Stimulated activated memory B cell treated with anti-CD40 and anti-IgM and Interleukin-4, amounts not matched to agents 10 μg/mL and 1 μg/mL and 100 μg/mL, for 72 hours (primary cell): Measurements from ENCODE around the gene RAD9A.

Source experiments
- ATAC-seq: fragments of 150-1000 bp; cut with Tn5 transposase; 2 replicates; pipeline ENCODE4 v1.10.0; 2021
- H3K27ac Mint-ChIP-seq: one replicate; pipeline ENCODE4 v1.8.0; 2022; ENCODE audit warnings: mild to moderate bottlenecking, mixed read lengths
- H3K27me3 Mint-ChIP-seq: one replicate; pipeline ENCODE4 v1.8.0; 2022; ENCODE audit warnings: mixed read lengths
- H3K36me3 Mint-ChIP-seq: one replicate; pipeline ENCODE4 v1.8.0; 2022; ENCODE audit warnings: mixed read lengths
- H3K4me1 Mint-ChIP-seq: one replicate; pipeline ENCODE4 v1.8.0; 2022; ENCODE audit warnings: mixed read lengths
- H3K4me3 Mint-ChIP-seq: one replicate; pipeline ENCODE4 v1.8.0; 2022; ENCODE audit warnings: mild to moderate bottlenecking, moderate library complexity, mixed read lengths
- H3K9me3 Mint-ChIP-seq: one replicate; pipeline ENCODE4 v1.8.0; 2022; ENCODE audit warnings: mixed read lengths

Gene RAD9A

DNA sequence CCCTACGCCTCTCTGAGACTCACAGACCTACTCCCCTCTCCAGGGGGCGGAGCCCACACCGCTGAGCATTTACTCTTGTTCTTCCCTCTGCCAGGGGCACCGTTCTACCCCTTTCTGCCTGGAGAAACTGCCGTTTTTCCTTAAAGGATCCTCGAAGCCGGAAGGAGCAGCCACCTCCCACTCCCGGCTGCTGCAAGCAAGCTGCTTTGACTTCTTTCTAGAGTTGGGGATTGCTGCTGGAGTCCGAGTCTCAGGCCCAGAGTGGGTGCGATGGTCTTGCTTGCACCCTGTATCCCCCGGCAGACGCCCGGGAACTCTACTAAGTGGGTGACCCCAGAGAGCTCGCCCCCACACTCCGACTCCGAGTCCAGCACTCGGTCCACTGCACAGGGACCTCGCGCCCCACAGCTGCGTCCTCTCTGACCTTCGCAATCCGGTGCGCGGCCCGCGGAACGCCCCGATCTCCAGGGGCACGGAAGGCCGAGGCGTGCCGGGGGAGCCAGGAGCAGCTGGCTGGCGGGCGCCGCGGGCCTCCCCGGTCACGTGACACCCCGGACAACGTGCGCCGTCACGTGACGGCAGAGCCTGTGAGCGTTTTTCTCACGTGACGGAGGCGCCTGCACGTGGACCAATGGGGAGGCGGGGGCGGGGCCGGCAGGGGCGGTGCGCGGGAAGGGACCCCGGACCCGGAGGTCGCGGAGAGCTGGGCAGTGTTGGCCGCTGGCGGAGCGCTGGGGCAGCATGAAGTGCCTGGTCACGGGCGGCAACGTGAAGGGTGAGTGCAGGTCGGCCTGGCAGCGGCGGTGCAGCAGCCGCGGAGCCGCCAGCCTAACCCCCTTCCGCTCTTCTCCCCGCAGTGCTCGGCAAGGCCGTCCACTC, at the start of gene RAD9A:
Gene RAD9A, plus strand, starts transcription at position 683 of the 879 bp plus-strand sequence. Its CDS starts 59 bp downstream, at position 742.
- peak; percentile 91 for ATAC-seq
- H3K27me3 Mint-ChIP-seq = no peaks in the 10 kb centered on the region

DNA sequence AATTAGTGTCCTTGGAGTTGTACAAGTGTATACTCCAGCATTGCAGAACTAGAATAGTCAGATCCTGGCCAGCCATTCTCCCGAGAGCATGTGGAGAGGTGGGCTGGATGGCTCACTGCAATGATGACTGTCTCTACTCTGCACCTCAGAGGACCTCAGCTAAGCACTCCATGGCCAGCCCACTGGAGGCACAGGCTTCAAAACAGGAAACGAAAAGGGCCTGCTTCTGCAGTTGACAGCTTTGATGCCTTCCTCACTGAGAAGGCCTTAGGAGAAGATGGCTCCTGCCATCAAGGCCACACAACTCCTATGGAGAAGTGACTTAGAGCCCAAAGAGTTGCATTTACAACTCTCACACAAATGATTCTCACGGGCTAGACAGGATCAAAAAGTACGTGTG, 47.5 kb upstream of the RAD9A start:
- H3K9me3 Mint-ChIP-seq = no peaks in the 10 kb centered on the region
- H3K4me1 Mint-ChIP-seq = peaks cover 48% of the 10 kb centered on the region
- peak; percentile 83 for ATAC-seq
- H3K27me3 Mint-ChIP-seq = no peaks in the 10 kb centered on the region
- H3K4me3 Mint-ChIP-seq = no peak overlapping the region
- peak overlapping the region; percentile 83 for H3K27ac Mint-ChIP-seq
- H3K36me3 Mint-ChIP-seq = no peaks in the 10 kb centered on the region

More for the DNA sequence above, at the start of gene RAD9A:
- H3K27ac Mint-ChIP-seq = peak within 1 kb of the TSS; percentile 85
- peaks cover 14% of the 10 kb centered on the region for H3K36me3 Mint-ChIP-seq
- H3K4me1 Mint-ChIP-seq = peaks cover 51% of the 10 kb centered on the region
- H3K9me3 Mint-ChIP-seq = no peaks in the 10 kb centered on the region
- H3K4me3 Mint-ChIP-seq = peak within 1 kb of the TSS; percentile 92

DNA sequence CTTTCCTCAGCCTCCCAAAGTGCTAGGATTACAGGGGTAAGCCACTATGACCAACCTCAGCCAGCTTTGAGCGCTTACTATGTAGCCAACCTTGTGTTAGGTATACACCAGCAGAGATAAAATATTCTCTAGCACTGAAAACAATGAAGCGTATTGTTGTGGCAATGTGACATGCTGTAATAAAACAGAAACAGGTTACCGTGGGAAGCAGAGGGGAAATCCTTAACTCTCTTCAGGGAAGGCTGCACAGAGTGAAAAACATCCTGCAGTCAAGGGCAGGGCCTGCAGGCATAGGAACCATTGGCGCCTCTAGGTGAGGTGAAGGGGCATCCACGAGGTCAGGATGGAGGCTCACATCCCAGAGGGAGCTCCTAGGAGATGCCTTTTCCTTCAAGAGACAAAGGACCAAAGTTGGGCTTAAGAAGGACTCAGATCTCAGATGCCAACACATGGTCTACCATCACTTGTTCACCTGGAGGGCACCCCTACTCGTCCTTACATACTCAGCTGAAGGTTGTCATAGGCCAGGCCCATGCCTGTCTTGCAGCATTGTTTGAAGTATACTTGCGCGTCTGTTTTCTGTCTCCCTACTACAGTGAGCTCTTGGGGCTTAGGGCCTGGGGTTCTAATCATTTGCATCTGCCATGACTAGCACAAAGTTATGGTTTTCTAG, 46.4 kb upstream of the RAD9A start:
- peaks cover 59% of the 10 kb centered on the region for H3K4me1 Mint-ChIP-seq
- peak; percentile 62 for ATAC-seq
- peak overlapping the region; percentile 83 for H3K27ac Mint-ChIP-seq
- H3K9me3 Mint-ChIP-seq = no peaks in the 10 kb centered on the region
- no peak overlapping the region for H3K4me3 Mint-ChIP-seq
- no peaks in the 10 kb centered on the region for H3K36me3 Mint-ChIP-seq
- H3K27me3 Mint-ChIP-seq = no peaks in the 10 kb centered on the region

DNA sequence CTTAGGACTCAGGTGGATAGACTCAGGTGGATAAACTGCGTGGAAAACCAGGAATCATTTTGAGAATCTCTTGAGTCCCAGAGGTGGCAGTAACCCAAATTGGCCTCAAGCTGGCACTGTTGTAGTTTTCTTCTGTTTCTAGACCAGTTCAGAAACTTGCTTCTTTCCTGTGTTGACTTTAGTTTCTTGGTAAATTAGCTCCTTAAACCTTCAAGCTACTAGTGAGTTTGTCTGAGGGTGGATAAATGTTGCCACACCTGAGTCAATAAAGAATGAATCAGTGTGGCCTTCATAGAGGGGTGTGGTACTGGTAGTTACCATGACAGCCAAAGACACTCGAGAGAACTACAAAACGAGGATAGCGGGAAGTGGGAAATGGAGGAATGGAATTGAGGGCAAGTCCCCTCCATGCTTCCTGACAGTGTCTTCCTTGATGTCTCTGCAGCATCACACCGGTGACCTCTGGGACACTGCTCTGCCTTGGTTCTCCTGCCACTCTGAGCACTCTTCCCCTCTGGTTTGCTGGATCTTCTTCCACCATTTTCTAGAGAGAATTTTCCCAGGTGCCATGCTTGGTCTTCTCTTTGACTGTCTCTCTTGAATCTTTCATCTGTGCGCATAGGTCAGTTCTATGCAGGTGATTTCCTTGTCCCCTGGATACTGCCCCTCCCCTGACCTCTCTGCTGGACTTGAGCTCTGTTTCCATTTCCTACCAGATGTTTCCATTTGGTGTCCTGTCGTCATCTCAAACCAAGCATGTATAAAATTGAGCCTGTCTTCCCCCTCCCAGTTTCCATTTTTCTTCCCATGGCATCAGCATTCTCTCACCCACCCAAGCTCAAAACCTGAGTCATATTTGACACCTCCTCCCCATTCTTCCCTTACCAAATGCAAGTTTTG, 45.6 kb upstream of the RAD9A start:
- H3K9me3 Mint-ChIP-seq = no peaks in the 10 kb centered on the region
- H3K4me1 Mint-ChIP-seq = peaks cover 67% of the 10 kb centered on the region
- no peaks in the 10 kb centered on the region for H3K27me3 Mint-ChIP-seq
- peak; percentile 51 for ATAC-seq
- H3K4me3 Mint-ChIP-seq = no peak overlapping the region
- no peaks in the 10 kb centered on the region for H3K36me3 Mint-ChIP-seq
- peak overlapping the region; percentile 83 for H3K27ac Mint-ChIP-seq

DNA sequence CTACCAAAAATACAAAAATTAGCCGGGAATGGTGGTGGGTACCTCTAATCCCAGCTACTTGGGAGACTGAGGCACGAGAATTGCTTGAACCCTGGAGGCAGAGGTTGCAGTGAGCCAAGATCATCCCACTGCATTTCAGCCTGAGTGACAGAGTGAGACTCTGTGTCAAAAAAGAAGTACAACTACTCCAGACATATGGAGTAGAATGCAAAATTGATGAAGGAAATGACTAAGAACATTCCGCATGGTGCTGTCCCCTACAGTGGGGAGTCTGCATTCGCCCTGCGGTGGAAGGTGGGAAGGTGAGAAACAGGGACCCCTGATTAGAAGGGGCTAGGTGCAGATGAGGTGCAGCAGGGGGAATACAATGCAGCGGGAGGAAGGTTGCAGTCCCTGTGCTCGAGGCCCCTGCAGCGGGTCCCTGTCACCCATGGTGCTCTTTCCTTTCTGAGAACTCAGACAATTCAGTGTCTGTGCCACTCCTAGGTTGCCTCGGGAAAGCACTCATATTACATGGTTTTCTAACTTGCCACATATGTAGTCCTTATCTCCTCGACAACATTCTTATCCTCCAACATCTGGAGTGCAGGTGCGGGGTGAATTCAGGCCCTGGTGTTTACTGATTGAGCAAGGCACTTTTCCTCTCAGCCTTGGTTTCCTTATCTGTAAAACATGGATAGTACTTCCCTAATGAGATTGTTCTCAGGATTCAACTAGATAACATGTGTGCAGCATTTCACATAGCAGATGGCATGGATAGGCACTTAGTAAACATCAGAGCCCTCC, 43.6 kb upstream of the RAD9A start:
- H3K9me3 Mint-ChIP-seq = no peaks in the 10 kb centered on the region
- H3K4me1 Mint-ChIP-seq = peaks cover 73% of the 10 kb centered on the region
- no peak overlapping the region for H3K4me3 Mint-ChIP-seq
- H3K27me3 Mint-ChIP-seq = no peaks in the 10 kb centered on the region
- peak overlapping the region; percentile 65 for H3K27ac Mint-ChIP-seq
- no peak for ATAC-seq
- H3K36me3 Mint-ChIP-seq = no peaks in the 10 kb centered on the region

DNA sequence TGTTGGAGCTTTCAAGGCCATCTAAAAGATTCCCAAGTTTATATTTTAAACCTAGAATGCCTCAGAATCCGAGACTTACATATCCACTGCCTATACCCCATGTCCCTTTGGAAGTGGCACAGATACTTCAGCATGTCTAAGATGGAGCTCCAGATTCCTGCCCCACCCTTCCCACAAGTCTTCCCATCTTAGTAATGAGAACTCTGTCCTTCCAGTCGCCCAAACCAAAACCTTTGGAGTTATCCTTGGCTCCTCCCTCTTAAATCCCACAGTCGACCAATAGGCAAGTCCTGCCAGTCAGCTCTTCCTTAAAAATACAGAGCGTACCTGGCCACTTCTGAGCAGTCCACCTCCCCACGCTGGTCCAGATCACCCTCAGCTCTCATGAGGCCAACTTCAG, 42.8 kb upstream of the RAD9A start:
- H3K36me3 Mint-ChIP-seq = no peaks in the 10 kb centered on the region
- no peak for ATAC-seq
- no peak overlapping the region for H3K4me3 Mint-ChIP-seq
- peak overlapping the region; percentile 65 for H3K27ac Mint-ChIP-seq
- H3K27me3 Mint-ChIP-seq = no peaks in the 10 kb centered on the region
- no peaks in the 10 kb centered on the region for H3K9me3 Mint-ChIP-seq
- H3K4me1 Mint-ChIP-seq = peaks cover 76% of the 10 kb centered on the region

DNA sequence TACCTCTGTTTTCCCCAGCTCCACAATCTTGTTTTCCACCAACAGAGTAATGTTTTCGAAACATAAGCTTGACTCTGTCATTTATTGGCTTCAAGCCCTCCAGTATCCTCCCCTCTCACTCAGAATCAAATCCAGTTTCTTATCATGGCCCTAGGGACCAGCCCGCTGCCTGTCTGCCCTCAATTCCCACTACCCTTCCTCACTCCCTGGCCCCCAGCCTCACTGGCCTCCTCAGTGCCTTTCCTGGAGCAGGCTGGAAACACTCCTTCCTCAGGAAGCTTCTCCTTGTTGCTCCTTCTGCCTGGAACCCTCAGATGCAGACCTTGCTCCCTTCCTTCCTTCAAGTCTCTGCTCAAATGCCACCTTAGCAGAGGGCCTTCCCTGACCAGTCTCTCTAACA, 42.3 kb upstream of the RAD9A start:
- Mint-ChIP-seq H3K27me3 (no peaks in the 10 kb centered on the region), H3K27ac (peak overlapping the region; percentile 65), H3K36me3 (no peaks in the 10 kb centered on the region), H3K4me3 (peak overlapping the region; percentile 26), H3K4me1 (peaks cover 76% of the 10 kb centered on the region), H3K9me3 (no peaks in the 10 kb centered on the region)
- ATAC-seq = no peak

DNA sequence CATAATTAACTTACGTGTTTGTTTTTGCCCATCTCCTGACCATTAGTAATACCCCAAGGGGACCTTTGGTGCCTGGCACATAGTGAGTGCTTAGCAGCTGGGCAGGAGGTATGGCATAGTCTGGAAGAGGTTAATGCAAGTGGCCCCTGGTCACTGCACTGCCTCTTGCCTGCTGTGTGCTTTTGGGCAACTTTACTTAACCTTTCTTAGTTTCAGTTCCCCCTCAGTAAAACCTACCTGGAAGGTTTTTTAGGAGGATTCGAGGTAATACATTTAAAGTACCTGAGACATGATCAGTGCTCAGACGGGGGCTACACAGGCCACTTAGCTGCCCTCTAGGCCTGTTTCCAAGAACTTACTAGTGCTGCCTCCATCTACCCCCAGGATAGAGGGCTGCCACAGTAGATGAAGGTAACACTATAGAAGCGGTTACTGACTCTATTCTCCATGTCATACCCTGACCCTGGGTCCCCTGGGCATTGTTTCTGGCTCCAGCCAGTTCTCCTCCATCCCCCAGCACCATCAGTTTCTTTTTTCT, 41.8 kb upstream of the RAD9A start:
- Mint-ChIP-seq H3K9me3 (no peaks in the 10 kb centered on the region), H3K27me3 (no peaks in the 10 kb centered on the region), H3K36me3 (no peaks in the 10 kb centered on the region), H3K4me1 (peaks cover 76% of the 10 kb centered on the region), H3K27ac (peak overlapping the region; percentile 65), H3K4me3 (peak overlapping the region; percentile 26)
- no peak for ATAC-seq

DNA sequence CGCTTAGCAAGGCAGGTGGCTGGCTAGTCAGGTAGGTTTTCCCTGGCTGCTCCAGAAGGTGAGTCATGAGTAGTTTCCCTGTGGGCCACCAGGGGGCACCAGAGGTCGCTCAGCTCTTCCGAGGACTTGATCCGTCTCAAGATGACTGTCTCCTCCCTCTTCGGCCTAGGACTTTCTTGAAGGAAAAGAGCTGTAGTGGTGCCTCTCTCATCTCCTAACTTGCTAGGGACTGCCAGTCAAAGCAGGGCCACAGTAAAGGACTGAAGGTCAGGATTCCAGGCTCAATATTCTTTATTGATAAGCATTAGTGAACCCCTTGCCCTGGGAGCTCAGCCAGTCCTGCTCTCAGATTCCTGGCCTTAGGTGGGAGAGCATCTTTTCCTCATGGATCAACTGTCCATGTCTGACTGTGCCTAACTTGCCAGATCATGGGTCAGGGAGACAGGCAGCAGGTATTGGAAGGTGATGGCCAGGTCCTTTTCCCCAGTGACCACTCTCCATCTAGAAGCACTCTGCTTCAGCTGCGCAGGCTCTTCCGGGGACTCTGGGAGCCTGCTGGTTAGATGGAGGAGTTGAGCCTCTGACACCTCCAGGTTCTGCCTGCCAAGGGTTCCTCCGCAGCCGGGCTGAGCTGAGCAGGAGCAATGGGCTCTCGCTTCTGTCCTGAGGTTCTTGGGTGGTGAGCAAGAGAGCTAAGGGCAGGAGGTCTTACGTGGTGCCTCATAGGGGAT, 40.3 kb upstream of the RAD9A start:
- Mint-ChIP-seq H3K4me3 (peak overlapping the region; percentile 81), H3K9me3 (no peaks in the 10 kb centered on the region), H3K36me3 (no peaks in the 10 kb centered on the region), H3K4me1 (peaks cover 76% of the 10 kb centered on the region), H3K27me3 (no peaks in the 10 kb centered on the region), H3K27ac (peak overlapping the region; percentile 92)
- no peak for ATAC-seq

DNA sequence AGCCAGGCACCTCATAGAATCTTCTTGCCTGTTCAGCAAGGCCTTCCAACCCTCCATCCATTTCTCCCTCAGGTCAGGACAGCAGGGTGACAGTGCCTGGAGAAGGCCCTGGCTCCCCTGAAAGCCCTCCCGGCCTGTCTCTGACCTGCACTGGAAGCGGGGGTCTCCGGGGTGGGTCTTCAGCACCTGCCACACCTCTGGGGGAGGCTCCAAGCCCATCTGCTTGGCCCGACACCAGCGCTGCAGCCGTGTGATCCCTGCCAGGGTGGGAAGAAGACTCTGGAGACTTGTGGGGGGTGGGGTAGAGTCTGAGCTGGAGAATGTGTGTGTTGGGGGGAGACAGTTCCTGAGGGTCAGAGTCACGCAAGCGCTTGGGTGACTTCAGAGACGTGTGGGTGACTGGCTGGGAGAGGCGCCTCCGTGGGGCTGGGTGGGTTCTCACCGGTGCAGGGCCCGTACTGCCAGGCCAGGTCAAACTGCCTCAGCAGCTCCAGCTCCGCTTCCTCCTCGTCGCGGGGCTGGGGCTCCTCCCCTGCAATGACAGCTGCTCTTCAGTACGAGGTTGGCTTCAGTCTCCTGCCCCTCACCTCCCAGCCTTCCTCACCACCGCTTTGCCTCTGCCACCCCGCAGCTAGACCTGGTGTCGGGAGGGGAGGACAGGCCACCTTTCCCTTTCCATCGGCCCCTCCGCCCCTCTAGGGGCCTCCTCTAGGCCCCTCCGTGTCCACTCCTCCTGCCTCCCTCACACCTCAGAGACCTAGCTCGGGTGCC, 39.1 kb upstream of the RAD9A start:
- H3K9me3 Mint-ChIP-seq = no peaks in the 10 kb centered on the region
- H3K36me3 Mint-ChIP-seq = no peaks in the 10 kb centered on the region
- H3K27me3 Mint-ChIP-seq = no peaks in the 10 kb centered on the region
- H3K27ac Mint-ChIP-seq = peak overlapping the region; percentile 92
- peak overlapping the region; percentile 87 for H3K4me3 Mint-ChIP-seq
- H3K4me1 Mint-ChIP-seq = peaks cover 81% of the 10 kb centered on the region
- ATAC-seq = peak; percentile 59

DNA sequence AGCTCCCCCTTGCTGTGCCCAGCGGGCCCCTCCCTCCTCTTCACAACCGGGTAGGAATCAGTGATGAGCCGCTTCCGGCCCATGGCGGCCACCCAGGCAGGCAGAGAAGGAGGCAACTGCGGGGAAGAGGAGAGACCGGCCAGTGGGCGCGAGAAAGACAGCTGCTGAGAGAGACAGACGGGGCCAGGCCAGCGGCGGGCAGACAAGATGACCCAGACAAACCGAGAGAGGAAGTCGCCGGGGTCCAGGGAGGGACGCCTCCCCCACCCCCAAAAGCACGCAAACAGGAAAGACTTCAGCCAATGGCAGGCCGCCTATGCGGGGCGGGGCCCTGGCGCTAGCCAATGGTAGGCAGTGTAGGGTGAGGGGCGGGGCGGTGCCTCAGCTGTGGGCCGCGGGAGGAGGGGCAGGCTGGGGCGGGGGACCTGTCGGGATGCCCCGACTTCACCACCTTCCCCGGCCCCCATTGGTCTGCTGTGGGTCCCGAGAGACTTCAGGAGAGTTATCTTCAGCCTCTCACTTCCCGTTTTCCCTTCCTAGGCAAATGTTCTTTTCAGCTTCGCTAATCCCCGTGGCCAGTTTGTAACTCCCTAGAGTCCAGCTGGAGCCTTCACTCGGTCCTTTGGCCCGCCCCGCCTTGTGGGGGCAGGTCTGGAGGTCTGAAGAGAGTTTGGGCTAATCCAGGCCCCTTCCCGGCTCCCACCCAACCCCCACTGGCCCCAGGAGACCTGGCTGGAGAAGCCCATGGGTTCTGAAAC, 38.3 kb upstream of the RAD9A start, which contains the start of gene POLD4:
Gene POLD4, minus strand, starts transcription at position 230 of the 758 bp plus-strand sequence. Its CDS starts 147 bp downstream, at position 83.
- Mint-ChIP-seq H3K4me1 (peaks cover 81% of the 10 kb centered on the region), H3K4me3 (peak within 1 kb of the TSS; percentile 87), H3K36me3 (no peaks in the 10 kb centered on the region), H3K27me3 (no peaks in the 10 kb centered on the region), H3K9me3 (no peaks in the 10 kb centered on the region), H3K27ac (peak within 1 kb of the TSS; percentile 92)
- peak; percentile 93 for ATAC-seq
